ENCODE results near the gene DNAH1. TPM values are rescaled to one million over a fixed set of nuclear protein-coding genes. Genes with fewer than 3 reads are reported as not detected.

Gene DNAH1
- total and polyA plus RNA-seq, 7 donors: 1.2 to 8.6 (median 4.6) TPM

GRCh38 chr3:52435246-52436101 is 119.4 kb downstream of the DNAH1 start:
- no peaks in the 10 kb centered on the region for H3K27me3 ChIP-seq
- 94 to 95% methylated on average over 32 of the region's 32 CpGs for WGBS, 2 donors
- no peak for TF ChIP-seq EP300 (IDR thresholded peaks at IDR 0.05)
- no peak for TF ChIP-seq POLR2AphosphoS5 (IDR thresholded peaks at IDR 0.05)
- TF ChIP-seq POLR2A (IDR thresholded peaks at IDR 0.05): no peak
- no peak for TF ChIP-seq CTCF (IDR thresholded peaks at IDR 0.05)
- no peaks in the 10 kb centered on the region for H3K4me1 ChIP-seq
- intact Hi-C loops (cut with DNase I): no loop called here
- H3K9me3 ChIP-seq: no peaks in the 10 kb centered on the region
- H3K36me3 ChIP-seq: no peaks in the 10 kb centered on the region
- H3K4me3 ChIP-seq: no peak overlapping the region
- H3K27ac ChIP-seq: peak overlapping the region in 1 of 4 donors; percentile 20
- DNase-seq: peak; percentile 52

- Histone ChIP-seq H3K27me3 (no peaks in the 10 kb centered on the region), H3K9me3 (no peaks in the 10 kb centered on the region), H3K27ac (no peak overlapping the region), H3K4me3 (no peak overlapping the region), H3K36me3 (no peaks in the 10 kb centered on the region), H3K4me1 (no peaks in the 10 kb centered on the region)
- DNase-seq: peak; percentile 45
- intact Hi-C loops (cut with DNase I): no loop called here
- 84 to 89% methylated on average over 13 of the region's 13 CpGs for WGBS, 2 donors
- TF ChIP-seq POLR2AphosphoS5 (IDR thresholded peaks at IDR 0.05): no peak
- no peak for TF ChIP-seq EP300 (IDR thresholded peaks at IDR 0.05)
- no peak for TF ChIP-seq POLR2A (IDR thresholded peaks at IDR 0.05)
- no peak for TF ChIP-seq CTCF (IDR thresholded peaks at IDR 0.05)
Observed at GRCh38 chr3:52436500-52437149, 120.5 kb downstream of the DNAH1 start.

GRCh38 chr3:52437326-52438103 is 121.4 kb downstream of the DNAH1 start:
- DNase-seq: no peak
- H3K27ac ChIP-seq: no peak overlapping the region
- H3K36me3 ChIP-seq: no peaks in the 10 kb centered on the region
- intact Hi-C loops (cut with DNase I): no loop called here
- H3K27me3 ChIP-seq: no peaks in the 10 kb centered on the region
- H3K4me3 ChIP-seq: no peak overlapping the region
- H3K4me1 ChIP-seq: no peaks in the 10 kb centered on the region
- no peak for TF ChIP-seq EP300 (IDR thresholded peaks at IDR 0.05)
- TF ChIP-seq POLR2A (IDR thresholded peaks at IDR 0.05): no peak
- no peak for TF ChIP-seq POLR2AphosphoS5 (IDR thresholded peaks at IDR 0.05)
- TF ChIP-seq CTCF (IDR thresholded peaks at IDR 0.05): no peak
- WGBS, 2 donors: 42 to 85% methylated on average over 15 of the region's 15 CpGs
- H3K9me3 ChIP-seq: no peaks in the 10 kb centered on the region

GRCh38 chr3:52438104-52438376 is 121.9 kb downstream of the DNAH1 start:
- Histone ChIP-seq H3K27me3 (no peaks in the 10 kb centered on the region), H3K4me1 (no peaks in the 10 kb centered on the region), H3K36me3 (no peaks in the 10 kb centered on the region), H3K9me3 (no peaks in the 10 kb centered on the region), H3K4me3 (no peak overlapping the region), H3K27ac (no peak overlapping the region)
- intact Hi-C loops (cut with DNase I): no loop called here
- 32 to 80% methylated on average over 6 of the region's 6 CpGs for WGBS, 2 donors
- TF ChIP-seq EP300 (IDR thresholded peaks at IDR 0.05) (no peak), CTCF (IDR thresholded peaks at IDR 0.05) (no peak), POLR2A (IDR thresholded peaks at IDR 0.05) (no peak), POLR2AphosphoS5 (IDR thresholded peaks at IDR 0.05) (no peak)
- no peak for DNase-seq
